ENCODE data around the gene ADGRB2. TPM values are rescaled to one million over a fixed set of nuclear protein-coding genes. Genes with fewer than 3 reads are reported as not detected.

ADGRB2 gene
- total and polyA plus RNA-seq, 3 donors from 2014 or later, result 11.8 to 18.0 (median 15.7) TPM

- intact Hi-C loops (cut with DNase I; ENCODE audit: low total_unique reads), result no loop called here
- TF ChIP-seq, protein P1, sequence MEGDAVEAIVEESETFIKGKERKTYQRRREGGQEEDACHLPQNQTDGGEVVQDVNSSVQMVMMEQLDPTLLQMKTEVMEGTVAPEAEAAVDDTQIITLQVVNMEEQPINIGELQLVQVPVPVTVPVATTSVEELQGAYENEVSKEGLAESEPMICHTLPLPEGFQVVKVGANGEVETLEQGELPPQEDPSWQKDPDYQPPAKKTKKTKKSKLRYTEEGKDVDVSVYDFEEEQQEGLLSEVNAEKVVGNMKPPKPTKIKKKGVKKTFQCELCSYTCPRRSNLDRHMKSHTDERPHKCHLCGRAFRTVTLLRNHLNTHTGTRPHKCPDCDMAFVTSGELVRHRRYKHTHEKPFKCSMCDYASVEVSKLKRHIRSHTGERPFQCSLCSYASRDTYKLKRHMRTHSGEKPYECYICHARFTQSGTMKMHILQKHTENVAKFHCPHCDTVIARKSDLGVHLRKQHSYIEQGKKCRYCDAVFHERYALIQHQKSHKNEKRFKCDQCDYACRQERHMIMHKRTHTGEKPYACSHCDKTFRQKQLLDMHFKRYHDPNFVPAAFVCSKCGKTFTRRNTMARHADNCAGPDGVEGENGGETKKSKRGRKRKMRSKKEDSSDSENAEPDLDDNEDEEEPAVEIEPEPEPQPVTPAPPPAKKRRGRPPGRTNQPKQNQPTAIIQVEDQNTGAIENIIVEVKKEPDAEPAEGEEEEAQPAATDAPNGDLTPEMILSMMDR (IDR thresholded peaks at IDR 0.05), result no peak
- TF ChIP-seq POLR2A (IDR thresholded peaks at IDR 0.05), result no peak
- WGBS, 2 donors, result 88 to 91% methylated on average over 7 of the region's 7 CpGs
- no peak overlapping the region for H3K27ac ChIP-seq
- no peaks in the 10 kb centered on the region for H3K9me3 ChIP-seq
- H3K36me3 ChIP-seq (ENCODE audit: low read depth, missing control alignments), result no peaks in the 10 kb centered on the region
- no peak overlapping the region for H3K4me3 ChIP-seq
- no peaks in the 10 kb centered on the region for H3K4me1 ChIP-seq
- DNase-seq, result no peak
- no peaks in the 10 kb centered on the region for H3K27me3 ChIP-seq
These were observed 32.6 kb upstream of the ADGRB2 start for GRCh38 chr1:31796707-31797106.

DNA sequence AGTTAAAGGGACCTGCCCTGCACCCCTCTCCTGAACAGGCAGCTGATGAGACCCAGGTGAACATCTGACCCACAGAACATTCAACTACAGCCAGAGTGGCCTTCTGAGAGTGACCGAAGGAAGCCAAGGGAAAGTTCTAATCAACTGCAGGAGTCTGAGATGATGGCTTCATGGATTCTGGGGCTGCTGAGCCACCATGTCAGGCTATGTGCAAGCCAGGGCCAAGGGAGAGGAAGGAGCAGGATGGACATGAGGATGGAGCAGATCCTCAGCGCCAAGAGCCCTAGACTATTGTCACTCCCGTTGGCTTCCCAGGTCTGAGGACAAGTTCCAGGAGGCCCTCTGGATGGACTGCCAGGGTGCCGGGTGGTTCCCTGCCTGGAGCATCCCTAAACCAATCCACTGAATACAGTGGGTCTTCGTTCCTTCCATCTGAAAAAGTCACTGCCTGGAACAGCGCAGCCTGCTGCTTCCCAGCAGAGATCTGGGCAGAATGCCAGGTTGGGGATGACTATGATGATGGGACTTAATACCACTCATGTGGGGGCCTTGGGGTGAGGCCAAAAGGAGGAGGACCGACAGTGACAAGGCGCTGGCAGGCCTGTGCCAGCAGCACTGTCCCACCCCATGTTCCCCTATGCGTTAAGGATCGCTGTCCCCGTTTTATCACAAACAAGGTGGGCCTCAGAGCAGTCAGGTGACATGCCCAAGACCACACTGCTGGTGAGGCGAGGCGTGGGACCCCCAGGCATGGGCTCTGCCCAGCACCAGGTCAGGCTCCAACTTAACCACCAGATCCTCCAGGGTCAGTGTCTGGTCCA is 31.9 kb upstream of the ADGRB2 start:
- intact Hi-C loops (cut with DNase I; ENCODE audit: low total_unique reads), result no loop called here
- no peak for DNase-seq
- no peak overlapping the region for H3K27ac ChIP-seq

GRCh38 chr1:31795096-31795675 is 31.0 kb upstream of the ADGRB2 start:
- no peaks in the 10 kb centered on the region for H3K36me3 ChIP-seq (ENCODE audit: low read depth, missing control alignments)
- no peaks in the 10 kb centered on the region for H3K9me3 ChIP-seq
- TF ChIP-seq, protein P1 (IDR thresholded peaks at IDR 0.05), result no peak
- no peak for TF ChIP-seq POLR2A (IDR thresholded peaks at IDR 0.05)
- WGBS, 2 donors, result 69 to 83% methylated on average over 2 of the region's 2 CpGs
- H3K4me3 ChIP-seq, result no peak overlapping the region
- no peaks in the 10 kb centered on the region for H3K27me3 ChIP-seq
- intact Hi-C loops (cut with DNase I; ENCODE audit: low total_unique reads), result no loop called here
- no peak overlapping the region for H3K27ac ChIP-seq
- H3K4me1 ChIP-seq, result no peaks in the 10 kb centered on the region
- no peak for DNase-seq

More for the DNA sequence above, 31.9 kb upstream of the ADGRB2 start:
- Histone ChIP-seq H3K27me3 (no peaks in the 10 kb centered on the region), H3K9me3 (no peaks in the 10 kb centered on the region), H3K4me1 (no peaks in the 10 kb centered on the region), H3K36me3 (ENCODE audit: low read depth, missing control alignments) (no peaks in the 10 kb centered on the region), H3K4me3 (no peak overlapping the region)
- 76 to 86% methylated on average over 10 to 13 of the region's 13 CpGs for WGBS, 2 donors
- TF ChIP-seq POLR2A (IDR thresholded peaks at IDR 0.05), result no peak
- TF ChIP-seq, protein P1 (IDR thresholded peaks at IDR 0.05), result no peak

- Histone ChIP-seq H3K4me1 (no peaks in the 10 kb centered on the region), H3K27me3 (no peaks in the 10 kb centered on the region), H3K27ac (no peak overlapping the region), H3K9me3 (no peaks in the 10 kb centered on the region), H3K4me3 (no peak overlapping the region), H3K36me3 (ENCODE audit: low read depth, missing control alignments) (no peaks in the 10 kb centered on the region)
- intact Hi-C loops (cut with DNase I; ENCODE audit: low total_unique reads), result no loop called here
- TF ChIP-seq, protein P1 (IDR thresholded peaks at IDR 0.05), result no peak
- DNase-seq, result no peak
- WGBS, 2 donors, result 86 to 87% methylated on average over 11 to 13 of the region's 13 CpGs
These were observed 29.6 kb upstream of the ADGRB2 start for GRCh38 chr1:31793586-31794285.
